Astrocyte of the spinal cord (primary cell): ENCODE results near the gene ARL15.

Experiments used
- DNase-seq: peaks from one replicate; pipeline ENCODE4 v3.0.0; 2011; ENCODE audit warnings: low read depth, low spot score
- H3K4me3 ChIP-seq: 2 replicates; pipeline ENCODE4 v1.5.1; 2011; ENCODE audit warnings: low read depth, mild to moderate bottlenecking, low read length, moderate library complexity
- in situ Hi-C: cut with HindIII; loops from 2 replicates; pipeline ENCODE4 v1.10.0; 2017; ENCODE audit warnings: low sequenced_read_pairs
- TF ChIP-seq, protein P1 (sequence below): IDR thresholded peaks from 2 replicates; pipeline ENCODE4 v1.5.1; 2012; ENCODE audit warnings: low read depth, mild to moderate bottlenecking, low read length, inconsistent platforms

Gene ARL15

DNA sequence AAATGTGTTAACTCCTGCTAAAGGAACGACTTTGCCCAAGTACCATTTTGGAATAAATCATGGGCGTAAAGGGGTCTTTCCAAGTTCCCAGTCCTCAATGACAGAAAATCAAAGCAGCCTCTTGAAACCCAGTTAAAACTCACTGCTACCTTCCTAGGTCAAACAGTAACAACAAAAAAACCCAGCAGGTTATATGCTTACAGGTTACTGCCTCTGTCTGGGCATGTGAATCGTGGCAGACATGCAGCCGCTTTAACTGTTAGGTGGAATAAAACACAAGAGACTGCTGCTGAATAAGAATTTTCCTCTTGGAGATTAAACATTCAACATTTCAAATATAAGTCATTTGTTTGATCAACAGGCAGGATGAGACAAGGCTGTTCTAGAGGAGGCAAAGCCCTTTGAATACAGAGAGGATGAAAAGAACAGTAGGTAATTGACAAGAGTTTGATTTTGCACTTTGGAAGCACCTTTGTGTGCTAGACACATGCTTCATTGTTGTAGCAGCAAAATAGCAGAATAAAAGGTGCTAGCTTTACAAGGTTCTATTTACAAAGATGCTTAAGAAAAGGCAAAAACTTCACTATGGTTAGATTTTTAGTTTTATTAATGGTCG is 430.6 kb downstream of the ARL15 start:
- TF ChIP-seq, protein P1, sequence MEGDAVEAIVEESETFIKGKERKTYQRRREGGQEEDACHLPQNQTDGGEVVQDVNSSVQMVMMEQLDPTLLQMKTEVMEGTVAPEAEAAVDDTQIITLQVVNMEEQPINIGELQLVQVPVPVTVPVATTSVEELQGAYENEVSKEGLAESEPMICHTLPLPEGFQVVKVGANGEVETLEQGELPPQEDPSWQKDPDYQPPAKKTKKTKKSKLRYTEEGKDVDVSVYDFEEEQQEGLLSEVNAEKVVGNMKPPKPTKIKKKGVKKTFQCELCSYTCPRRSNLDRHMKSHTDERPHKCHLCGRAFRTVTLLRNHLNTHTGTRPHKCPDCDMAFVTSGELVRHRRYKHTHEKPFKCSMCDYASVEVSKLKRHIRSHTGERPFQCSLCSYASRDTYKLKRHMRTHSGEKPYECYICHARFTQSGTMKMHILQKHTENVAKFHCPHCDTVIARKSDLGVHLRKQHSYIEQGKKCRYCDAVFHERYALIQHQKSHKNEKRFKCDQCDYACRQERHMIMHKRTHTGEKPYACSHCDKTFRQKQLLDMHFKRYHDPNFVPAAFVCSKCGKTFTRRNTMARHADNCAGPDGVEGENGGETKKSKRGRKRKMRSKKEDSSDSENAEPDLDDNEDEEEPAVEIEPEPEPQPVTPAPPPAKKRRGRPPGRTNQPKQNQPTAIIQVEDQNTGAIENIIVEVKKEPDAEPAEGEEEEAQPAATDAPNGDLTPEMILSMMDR = no peak
- no peak overlapping the region for H3K4me3 ChIP-seq
- in situ Hi-C loops = no loop called here
- DNase-seq = no peak

DNA sequence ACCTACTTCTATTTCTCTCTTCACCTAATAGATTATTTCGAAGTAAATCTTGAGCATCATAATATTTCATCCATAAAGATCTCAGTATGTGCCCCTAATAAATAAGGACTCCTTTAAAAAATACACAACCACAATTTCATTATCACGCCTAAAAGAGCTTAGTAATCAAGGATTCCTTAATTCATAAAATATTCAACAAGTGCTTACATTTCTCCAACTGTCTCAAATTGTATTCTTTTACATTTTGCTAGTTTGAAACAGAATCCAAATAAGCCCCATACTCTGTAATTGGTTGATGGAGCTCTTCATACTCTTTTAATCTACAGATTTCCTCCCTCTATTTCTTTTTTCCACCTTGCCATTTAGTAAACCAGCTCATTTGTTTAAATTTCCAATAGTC is 432.4 kb downstream of the ARL15 start:
- TF ChIP-seq, protein P1 = no peak
- no peak overlapping the region for H3K4me3 ChIP-seq
- in situ Hi-C loops = no loop called here
- DNase-seq = no peak

DNA sequence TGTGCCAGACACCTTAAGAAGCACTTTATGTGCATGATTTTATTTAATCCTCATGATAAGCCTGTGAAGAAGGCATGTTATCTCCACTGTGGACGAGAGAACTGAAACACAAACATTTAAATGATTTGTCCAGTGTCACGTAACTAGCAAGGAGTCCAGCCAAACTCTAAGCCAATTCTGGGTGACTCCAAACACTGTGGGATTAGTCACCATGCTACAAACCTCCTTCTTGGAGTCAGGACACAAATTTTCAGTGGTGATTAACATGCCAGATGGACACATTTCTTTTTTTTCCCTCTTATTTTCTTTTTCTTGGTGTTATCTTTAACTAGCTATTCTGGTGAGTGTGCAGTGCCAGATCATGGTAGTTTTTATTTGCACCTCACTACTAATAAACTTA is 433.1 kb downstream of the ARL15 start:
- TF ChIP-seq, protein P1 = no peak
- peak; percentile 47 for DNase-seq
- in situ Hi-C loops = no loop called here

DNA sequence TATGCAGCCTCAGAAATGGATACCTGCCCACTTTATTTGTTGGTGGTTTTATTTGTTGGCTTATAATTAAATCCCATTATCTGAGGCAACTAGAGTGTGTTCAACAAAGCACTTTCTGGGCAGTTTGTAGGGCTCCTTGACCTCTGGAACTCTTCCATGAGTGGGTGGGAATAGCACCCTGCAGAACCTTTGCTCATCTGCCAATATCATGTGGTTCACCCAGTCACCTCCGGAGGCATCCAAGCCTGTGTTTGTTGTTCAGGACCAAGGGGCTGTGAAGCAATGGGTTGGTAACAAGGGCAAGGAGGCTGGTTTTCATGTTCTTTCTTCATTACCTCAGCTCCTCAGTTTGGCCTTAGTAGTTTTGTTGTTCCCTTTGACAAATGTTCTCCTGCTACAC is 436.0 kb downstream of the ARL15 start:
- H3K4me3 ChIP-seq = no peak overlapping the region
- no peak for DNase-seq
- TF ChIP-seq, protein P1 = no peak
- in situ Hi-C loops = no loop called here

More for the DNA sequence above, 433.1 kb downstream of the ARL15 start:
- H3K4me3 ChIP-seq = no peak overlapping the region

DNA sequence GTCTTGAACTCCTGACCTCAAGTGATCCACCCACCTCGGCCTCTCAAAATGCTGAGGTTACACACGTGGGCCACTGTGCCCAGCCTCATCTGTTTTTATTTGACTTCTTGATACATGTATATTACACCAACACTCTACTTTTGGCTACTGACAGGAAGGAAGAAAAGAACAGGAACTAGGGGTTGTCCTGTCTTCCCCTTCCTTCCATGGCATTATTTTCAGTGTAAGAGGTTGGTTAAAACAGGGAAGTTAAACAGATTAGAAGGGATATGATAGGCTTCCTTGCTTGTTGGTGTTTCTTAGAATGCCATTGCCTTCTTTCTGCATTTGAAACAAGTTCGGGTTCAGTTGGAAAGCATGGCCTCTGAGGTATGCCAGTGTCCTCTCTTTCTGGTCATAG is 437.1 kb downstream of the ARL15 start:
- in situ Hi-C loops = no loop called here
- TF ChIP-seq, protein P1 = no peak
- no peak overlapping the region for H3K4me3 ChIP-seq
- no peak for DNase-seq

DNA sequence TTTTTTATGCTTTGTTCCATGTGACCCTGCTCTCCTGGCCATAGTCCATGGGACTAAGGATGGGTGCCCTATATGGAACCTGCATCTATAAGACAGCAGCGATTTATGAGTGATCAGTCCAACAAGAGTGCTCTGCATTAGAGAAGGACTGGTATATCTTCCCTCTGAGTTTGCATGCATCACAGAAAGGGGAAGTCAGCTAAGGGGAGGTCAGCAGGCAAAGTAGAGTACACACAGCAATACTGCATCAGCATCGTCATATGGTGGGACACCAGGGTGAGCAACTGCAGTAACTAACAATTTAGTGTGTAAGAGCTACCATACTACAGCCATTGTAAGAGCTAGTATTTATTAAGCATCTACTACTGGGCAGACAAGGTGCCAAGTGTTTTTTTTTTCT is 438.6 kb downstream of the ARL15 start:
- TF ChIP-seq, protein P1 = no peak
- H3K4me3 ChIP-seq = no peak overlapping the region
- in situ Hi-C loops = no loop called here
- DNase-seq = no peak
